HepG2 (cell line): ENCODE results near the gene CDYL2. TPM values are rescaled to one million over a fixed set of nuclear protein-coding genes. Genes with fewer than 3 reads are reported as not detected.

Experiments used
- ATAC-seq: fragments of 200-7000 bp; cut with Tn5 transposase; 3 replicates; pipeline ENCODE4 v1.9.1; 2020; ENCODE audit warnings: mild to moderate bottlenecking, moderate library complexity
- BruUV-seq: library from RNA; stranded (reverse); fragments of 400-500 nt; replicated peaks from 2 replicates; lab custom pipeline; 2021; lab: Mats Ljungman, UMichigan
- CTCF ChIA-PET: fragments of 300-600 bp; formaldehyde crosslinking; extraction: SDS; loops from one replicate; lab custom pipeline; 2021; ENCODE audit warnings: low total read pairs, inconsistent platforms, low intra/inter-chr PET ratio; lab: Yijun Ruan, JAX
- POLR2A ChIA-PET: fragments of 350-600 bp; sonication (Branson Sonifier 250); formaldehyde crosslinking; loops from one replicate; lab custom pipeline; 2020; ENCODE audit warnings: antibody characterized with exemption, inconsistent platforms; lab: Yijun Ruan, JAX
- DNase-seq: peaks from one replicate; pipeline ENCODE4 v3.0.0-alpha.2; 2015; ENCODE audit warnings: low spot score
- FAIRE-seq: peaks from 3 replicates; lab custom pipeline; 2011; peaks lifted over from hg19 to GRCh38; lab: Jason Lieb, UNC
- H2AFZ ChIP-seq: one replicate; pipeline ENCODE4 v1.6.1; 2011; ENCODE audit warnings: low read length, inconsistent platforms
- H3K27ac ChIP-seq: fragments of 300-600 bp; 3 replicates; pipeline ENCODE4 v1.8.0; 2011; ENCODE audit warnings: mixed run types, mild to moderate bottlenecking, mixed read lengths, low read length, inconsistent platforms; ENCODE audit not compliant: insufficient read depth; ENCODE audit errors: extremely low read length
- H3K27me3 ChIP-seq, 2 experiments: fragments of 200-600 bp in 1 of 2; 2 replicates in 1 of 2; 3 replicates in 1 of 2; pipeline versions ENCODE4 v1.6.0 to v1.8.0; 2011; ENCODE audit warnings: low read length in 2 of 2, mild to moderate bottlenecking in 2 of 2, moderate library complexity in 2 of 2, inconsistent platforms in 1 of 2; ENCODE audit not compliant: insufficient read depth in 2 of 2, control insufficient read depth in 1 of 2
- H3K36me3 ChIP-seq, 2 experiments: fragments of 200-600 bp in 1 of 2; replicated peaks in 1 of 2; 2 replicates in 1 of 2; 3 replicates in 1 of 2; pipeline versions ENCODE4 v1.5.1 to v1.8.0; 2011; ENCODE audit warnings: low read length in 2 of 2, inconsistent platforms in 1 of 2; ENCODE audit not compliant: insufficient read depth in 2 of 2, control insufficient read depth in 1 of 2
- H3K4me1 ChIP-seq: 2 replicates; pipeline ENCODE4 v1.5.1; 2012; ENCODE audit warnings: low read length, inconsistent platforms; ENCODE audit not compliant: insufficient read depth
- H3K4me2 ChIP-seq: 2 replicates; pipeline ENCODE4 v1.6.0; 2011; ENCODE audit warnings: low read depth, low read length, inconsistent platforms
- H3K4me3 ChIP-seq, 3 experiments: fragments of 200-600 bp in 1 of 3; sonication (generic), shearing (Covaris generic) in 1 of 3; replicated peaks in 1 of 3; 2 replicates each; pipeline ENCODE4 v1.5.1; 2011 to 2016; ENCODE audit warnings: low read length in 3 of 3, inconsistent platforms in 2 of 3, low read depth in 2 of 3, mild to moderate bottlenecking in 2 of 3, control low read depth in 1 of 3, mixed read lengths in 1 of 3; ENCODE audit not compliant: insufficient read depth in 1 of 3
- H3K79me2 ChIP-seq: one replicate; pipeline ENCODE4 v1.6.1; 2011; ENCODE audit warnings: low read length, inconsistent platforms; ENCODE audit not compliant: insufficient read depth
- H3K9ac ChIP-seq: 2 replicates; pipeline ENCODE4 v1.6.0; 2011; ENCODE audit warnings: mild to moderate bottlenecking, low read depth, low read length, inconsistent platforms; ENCODE audit not compliant: insufficient read depth
- H3K9me3 ChIP-seq: 2 replicates; pipeline ENCODE4 v1.5.1; 2012; ENCODE audit warnings: mild to moderate bottlenecking, low read length
- H4K20me1 ChIP-seq: 2 replicates; pipeline ENCODE4 v1.6.0; 2011; ENCODE audit warnings: inconsistent platforms, mild to moderate bottlenecking, low read length, moderate library complexity; ENCODE audit not compliant: insufficient read depth
- GTF3A ChIP-seq: sonication (generic); formaldehyde crosslinking; conservative IDR thresholded peaks from 2 replicates; pipeline ENCODE4 v1.4.0; 2020; ENCODE audit warnings: mild to moderate bottlenecking, missing genetic modification reagents
- POLR2G ChIP-seq: fragments of 200-400 bp; formaldehyde crosslinking; IDR thresholded peaks from 2 replicates; pipeline ENCODE4 v1.6.1; 2018; ENCODE audit warnings: mild to moderate bottlenecking, low read depth, low read length, moderate library complexity
- TAF1 ChIP-seq: sonication (generic); formaldehyde crosslinking; IDR thresholded peaks from 2 replicates; pipeline ENCODE4 v1.4.0; 2020; ENCODE audit warnings: missing genetic modification reagents
- WGBS: methylation state at CpG from one replicate; pipeline ENCODE4 v1.1.6; 2017; ENCODE audit warnings: low lambda C conversion rate; 5-methylcytosine and 5-hydroxymethylcytosine counted together
- in situ Hi-C: cut with HindIII; loops from 2 replicates; pipeline ENCODE4 v1.10.0; 2017; ENCODE audit warnings: low pct_unique_long_range_greater_than_20kb; ENCODE audit not compliant: extremely low pct_ligation_motif_present
- intact Hi-C: fragments of 100-400 bp; cut with micrococcal nuclease; formaldehyde crosslinking; loops from one replicate; pipeline ENCODE4 v1.10.0; 2022; ENCODE audit not compliant: unreplicated experiment
- polyA plus RNA-seq, 8 experiments: library from polyadenylated mRNA; depleted of rRNA in 3 of 8; stranded (reverse) in 7 of 8; unstranded in 1 of 8; fragments of >200 nt; fragmentation: Illumina TruSeq in 4 of 8; extraction: Trizol in 4 of 8; gene quantifications; 2 replicates each; pipeline versions ENCODE4 v1.2.1 to v1.2.3, GENCODE V29; 2011 to 2016; ENCODE audit warnings: low read depth in 4 of 8, missing spikeins in 1 of 8, mixed read lengths in 1 of 8; ENCODE audit not compliant: insufficient read depth in 1 of 8
- total RNA-seq, 5 experiments: library from RNA; depleted of rRNA; stranded (reverse); fragments of >200 nt; fragmentation: Illumina TruSeq; extraction: Trizol; gene quantifications; 2 replicates each; pipeline ENCODE4 v1.2.3, GENCODE V29; 2016; ENCODE audit warnings: low read depth in 1 of 5
- TF ChIP-seq, protein P1 (sequence below): sonication (generic); formaldehyde crosslinking; IDR thresholded peaks from 2 replicates; pipeline ENCODE4 v1.4.0; 2020; ENCODE audit warnings: missing genetic modification reagents
- TF ChIP-seq, protein P2 (sequence below), 2 experiments: IDR thresholded peaks; 2 replicates each; pipeline ENCODE4 v1.6.1; 2011 to 2012; ENCODE audit warnings: low read length in 2 of 2, borderline replicate concordance in 1 of 2, low read depth in 1 of 2, mild to moderate bottlenecking in 1 of 2, moderate library complexity in 1 of 2
- TF ChIP-seq, protein P3 (sequence below): sonication (generic); formaldehyde crosslinking; IDR thresholded peaks from 2 replicates; pipeline ENCODE4 v1.4.0; 2020; ENCODE audit warnings: missing genetic modification reagents

Gene CDYL2
- total and polyA plus RNA-seq, 2 of the 13 experiments (the other 11 are each of a cell fraction or from before 2014, with no cell fraction given), result 0.07 to 0.35 TPM

DNA sequence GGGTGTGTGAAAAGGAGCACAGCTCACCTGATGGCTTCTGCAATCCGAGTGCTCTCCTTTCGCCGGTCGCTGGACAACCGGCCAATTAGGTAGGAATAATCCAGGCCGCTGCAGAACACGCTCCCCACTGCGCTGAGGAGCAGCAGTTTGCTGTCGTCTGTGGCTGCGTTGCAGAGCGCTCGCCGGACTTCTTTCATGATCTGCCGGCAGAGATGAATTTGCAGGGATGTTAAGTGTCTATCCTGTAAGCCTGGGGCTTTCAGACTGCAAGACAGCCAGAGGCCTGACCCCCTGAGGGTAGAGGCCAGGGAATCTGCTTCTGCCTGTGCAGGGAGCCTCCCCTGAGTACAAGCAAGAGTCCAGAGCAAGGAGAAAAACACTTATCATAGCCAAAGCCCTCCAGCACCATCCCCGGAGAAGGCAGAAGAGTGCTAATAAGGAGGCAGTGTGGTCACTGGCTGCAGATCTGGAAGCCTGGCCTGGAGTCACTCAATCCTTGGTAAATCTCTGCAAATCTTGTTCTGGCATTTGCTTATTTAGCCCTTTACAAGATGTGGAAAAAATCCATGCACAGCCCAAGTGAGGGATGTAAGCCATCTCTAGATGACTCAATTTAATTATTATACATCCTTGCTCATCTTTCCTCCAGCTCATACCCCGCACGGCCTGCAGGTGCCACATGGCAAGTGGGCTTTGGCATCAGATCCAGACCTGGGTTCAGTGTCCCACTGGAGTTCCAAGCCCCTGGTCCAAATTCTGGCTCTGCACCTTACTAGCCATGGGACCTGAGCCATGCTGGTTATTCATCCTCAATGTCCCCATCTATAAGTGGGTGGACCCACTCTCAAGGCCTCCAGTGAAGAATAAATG lies 183.4 kb downstream of the CDYL2 start:
- no peaks in the 10 kb centered on the region for H3K36me3 ChIP-seq
- CTCF ChIA-PET, result no interaction called here
- ATAC-seq (no peak), FAIRE-seq (no peak), DNase-seq (no peak)
- in situ Hi-C loops (no loop called here), intact Hi-C loops (no loop called here)
- H3K9ac ChIP-seq, result no peak overlapping the region
- no peaks in the 10 kb centered on the region for H3K4me1 ChIP-seq
- 74% methylated on average over 16 of the region's 17 CpGs for WGBS
- no peak overlapping the region for H2AFZ ChIP-seq
- H4K20me1 ChIP-seq, result no peaks in the 10 kb centered on the region
- H3K79me2 ChIP-seq, result no peaks in the 10 kb centered on the region
- no peaks in the 10 kb centered on the region for H3K9me3 ChIP-seq
- TF ChIP-seq POLR2G, result no peak
- no peak for TF ChIP-seq TAF1 (CRISPR knock-in tag)
- TF ChIP-seq, protein P1, sequence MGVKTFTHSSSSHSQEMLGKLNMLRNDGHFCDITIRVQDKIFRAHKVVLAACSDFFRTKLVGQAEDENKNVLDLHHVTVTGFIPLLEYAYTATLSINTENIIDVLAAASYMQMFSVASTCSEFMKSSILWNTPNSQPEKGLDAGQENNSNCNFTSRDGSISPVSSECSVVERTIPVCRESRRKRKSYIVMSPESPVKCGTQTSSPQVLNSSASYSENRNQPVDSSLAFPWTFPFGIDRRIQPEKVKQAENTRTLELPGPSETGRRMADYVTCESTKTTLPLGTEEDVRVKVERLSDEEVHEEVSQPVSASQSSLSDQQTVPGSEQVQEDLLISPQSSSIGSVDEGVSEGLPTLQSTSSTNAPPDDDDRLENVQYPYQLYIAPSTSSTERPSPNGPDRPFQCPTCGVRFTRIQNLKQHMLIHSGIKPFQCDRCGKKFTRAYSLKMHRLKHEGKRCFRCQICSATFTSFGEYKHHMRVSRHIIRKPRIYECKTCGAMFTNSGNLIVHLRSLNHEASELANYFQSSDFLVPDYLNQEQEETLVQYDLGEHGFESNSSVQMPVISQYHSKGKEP (CRISPR knock-in tag), result no peak
- TF ChIP-seq, protein P2, sequence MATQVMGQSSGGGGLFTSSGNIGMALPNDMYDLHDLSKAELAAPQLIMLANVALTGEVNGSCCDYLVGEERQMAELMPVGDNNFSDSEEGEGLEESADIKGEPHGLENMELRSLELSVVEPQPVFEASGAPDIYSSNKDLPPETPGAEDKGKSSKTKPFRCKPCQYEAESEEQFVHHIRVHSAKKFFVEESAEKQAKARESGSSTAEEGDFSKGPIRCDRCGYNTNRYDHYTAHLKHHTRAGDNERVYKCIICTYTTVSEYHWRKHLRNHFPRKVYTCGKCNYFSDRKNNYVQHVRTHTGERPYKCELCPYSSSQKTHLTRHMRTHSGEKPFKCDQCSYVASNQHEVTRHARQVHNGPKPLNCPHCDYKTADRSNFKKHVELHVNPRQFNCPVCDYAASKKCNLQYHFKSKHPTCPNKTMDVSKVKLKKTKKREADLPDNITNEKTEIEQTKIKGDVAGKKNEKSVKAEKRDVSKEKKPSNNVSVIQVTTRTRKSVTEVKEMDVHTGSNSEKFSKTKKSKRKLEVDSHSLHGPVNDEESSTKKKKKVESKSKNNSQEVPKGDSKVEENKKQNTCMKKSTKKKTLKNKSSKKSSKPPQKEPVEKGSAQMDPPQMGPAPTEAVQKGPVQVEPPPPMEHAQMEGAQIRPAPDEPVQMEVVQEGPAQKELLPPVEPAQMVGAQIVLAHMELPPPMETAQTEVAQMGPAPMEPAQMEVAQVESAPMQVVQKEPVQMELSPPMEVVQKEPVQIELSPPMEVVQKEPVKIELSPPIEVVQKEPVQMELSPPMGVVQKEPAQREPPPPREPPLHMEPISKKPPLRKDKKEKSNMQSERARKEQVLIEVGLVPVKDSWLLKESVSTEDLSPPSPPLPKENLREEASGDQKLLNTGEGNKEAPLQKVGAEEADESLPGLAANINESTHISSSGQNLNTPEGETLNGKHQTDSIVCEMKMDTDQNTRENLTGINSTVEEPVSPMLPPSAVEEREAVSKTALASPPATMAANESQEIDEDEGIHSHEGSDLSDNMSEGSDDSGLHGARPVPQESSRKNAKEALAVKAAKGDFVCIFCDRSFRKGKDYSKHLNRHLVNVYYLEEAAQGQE (IDR thresholded peaks at IDR 0.05; ENCODE audit: borderline replicate concordance in 1 of 2, low read depth in 1 of 2, low read length in 2 of 2), result no peak
- TF ChIP-seq, protein P3, sequence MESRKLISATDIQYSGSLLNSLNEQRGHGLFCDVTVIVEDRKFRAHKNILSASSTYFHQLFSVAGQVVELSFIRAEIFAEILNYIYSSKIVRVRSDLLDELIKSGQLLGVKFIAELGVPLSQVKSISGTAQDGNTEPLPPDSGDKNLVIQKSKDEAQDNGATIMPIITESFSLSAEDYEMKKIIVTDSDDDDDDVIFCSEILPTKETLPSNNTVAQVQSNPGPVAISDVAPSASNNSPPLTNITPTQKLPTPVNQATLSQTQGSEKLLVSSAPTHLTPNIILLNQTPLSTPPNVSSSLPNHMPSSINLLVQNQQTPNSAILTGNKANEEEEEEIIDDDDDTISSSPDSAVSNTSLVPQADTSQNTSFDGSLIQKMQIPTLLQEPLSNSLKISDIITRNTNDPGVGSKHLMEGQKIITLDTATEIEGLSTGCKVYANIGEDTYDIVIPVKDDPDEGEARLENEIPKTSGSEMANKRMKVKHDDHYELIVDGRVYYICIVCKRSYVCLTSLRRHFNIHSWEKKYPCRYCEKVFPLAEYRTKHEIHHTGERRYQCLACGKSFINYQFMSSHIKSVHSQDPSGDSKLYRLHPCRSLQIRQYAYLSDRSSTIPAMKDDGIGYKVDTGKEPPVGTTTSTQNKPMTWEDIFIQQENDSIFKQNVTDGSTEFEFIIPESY (CRISPR knock-in tag), result no peak
- TF ChIP-seq GTF3A (CRISPR knock-in tag), result no peak
- no peak overlapping the region for H3K4me2 ChIP-seq
- no TSS peak for BruUV-seq
- H3K4me3 ChIP-seq, result no peak overlapping the region
- H3K27me3 ChIP-seq, result no peaks in the 10 kb centered on the region
- H3K27ac ChIP-seq, result no peak overlapping the region
- POLR2A ChIA-PET, result no interaction called here
